Activated T-helper 1 cell treated with anti-CD3 and anti-CD28 coated beads, Interleukin-12 subunit alpha, Interleukin-12 subunit beta, Interleukin-2, Interleukin-4 antibody, amounts not matched to agents 30 ng/mL and 10 ng/mL and 1 ng/mL, durations not matched to agents 14 hours and 24 hours and 36 hours (primary cell): ENCODE results near the gene HBZ. TPM values are rescaled to one million over a fixed set of nuclear protein-coding genes. Genes with fewer than 3 reads are reported as not detected.
"Not testable (repeated sequence)": the region's sequence is repeated elsewhere in the genome, so short reads cannot be mapped to it uniquely, and the experiment has no call there.

Experiments
- DNase-seq: peaks from one replicate; pipeline ENCODE4 v3.0.0; 2021; ENCODE audit warnings: low spot score
- H3K27ac Mint-ChIP-seq: one replicate; pipeline ENCODE4 v1.8.0; 2021; ENCODE audit warnings: mild to moderate bottlenecking, mixed read lengths
- H3K27me3 Mint-ChIP-seq: one replicate; pipeline ENCODE4 v1.8.0; 2022; ENCODE audit warnings: mild to moderate bottlenecking, moderate library complexity, mixed read lengths; ENCODE audit not compliant: insufficient read depth
- H3K36me3 Mint-ChIP-seq: one replicate; pipeline ENCODE4 v1.8.0; 2021; ENCODE audit warnings: low read depth, mixed read lengths
- H3K4me1 Mint-ChIP-seq: one replicate; pipeline ENCODE4 v1.8.0; 2021; ENCODE audit warnings: low read depth, mixed read lengths
- H3K4me3 Mint-ChIP-seq: one replicate; pipeline ENCODE4 v1.8.0; 2021; ENCODE audit warnings: mild to moderate bottlenecking, moderate library complexity, mixed read lengths
- H3K9me3 Mint-ChIP-seq: one replicate; pipeline ENCODE4 v1.8.0; 2021; ENCODE audit warnings: mixed read lengths
- intact Hi-C: fragments of 100-400 bp; cut with micrococcal nuclease; formaldehyde crosslinking; loops from one replicate; pipeline ENCODE4 v1.15.1; 2024
- total RNA-seq: library from RNA; stranded (reverse); gene quantifications from 2 replicates; pipeline ENCODE4 v1.2.3, GENCODE V29; 2022

Gene HBZ
- total RNA-seq, 1 donor from 2014 or later, result not detected

DNA sequence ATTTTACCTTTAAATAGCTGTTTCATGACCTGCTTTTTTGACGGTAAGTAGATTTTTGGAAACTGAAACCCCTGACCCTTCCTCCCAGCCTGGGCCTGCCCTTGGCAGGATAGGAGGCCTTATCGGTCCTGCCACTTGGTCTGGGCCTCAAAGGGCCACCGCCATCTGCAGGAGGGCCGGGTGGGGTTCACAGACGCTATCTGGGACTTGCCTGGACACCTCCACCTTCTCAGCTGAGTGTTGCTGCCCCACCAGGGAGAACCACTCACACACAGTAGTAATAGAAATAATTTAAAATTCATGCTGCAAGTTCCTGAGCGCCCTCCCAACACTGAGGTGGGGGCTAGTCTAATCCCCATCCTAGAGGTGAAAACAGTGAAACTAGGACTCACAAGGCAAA lies 9.4 kb upstream of the HBZ start:
- H3K4me1 Mint-ChIP-seq, result no peaks in the 10 kb centered on the region
- H3K36me3 Mint-ChIP-seq, result no peaks in the 10 kb centered on the region
- no peak overlapping the region for H3K4me3 Mint-ChIP-seq
- DNase-seq, result no peak
- no peaks in the 10 kb centered on the region for H3K9me3 Mint-ChIP-seq
- H3K27ac Mint-ChIP-seq, result no peak overlapping the region
- H3K27me3 Mint-ChIP-seq, result peaks cover 13% of the 10 kb centered on the region
- intact Hi-C loops, result no loop called here

DNA sequence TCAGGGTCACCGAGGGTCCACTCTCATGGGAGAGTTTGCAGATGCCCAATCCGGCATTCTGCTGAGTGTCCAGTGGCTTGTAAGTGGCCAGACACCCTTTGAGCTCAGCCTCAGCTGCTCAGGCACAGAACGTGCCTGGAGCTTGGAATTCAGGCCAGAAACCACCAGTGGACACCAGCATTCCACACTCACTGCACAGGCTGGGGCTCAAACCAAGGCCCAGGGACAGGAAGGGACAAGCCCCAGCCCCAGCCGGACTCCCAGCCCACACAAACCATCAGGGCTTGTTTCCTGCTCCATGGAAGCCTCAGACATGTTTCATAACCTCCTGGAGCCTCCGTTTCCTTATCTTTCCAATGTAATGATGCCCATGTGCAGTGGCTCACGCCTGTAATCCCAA lies 9.0 kb upstream of the HBZ start:
- H3K4me1 Mint-ChIP-seq, result no peaks in the 10 kb centered on the region
- H3K27me3 Mint-ChIP-seq, result peaks cover 13% of the 10 kb centered on the region
- H3K27ac Mint-ChIP-seq, result no peak overlapping the region
- H3K4me3 Mint-ChIP-seq, result no peak overlapping the region
- intact Hi-C loops, result no loop called here
- H3K36me3 Mint-ChIP-seq, result no peaks in the 10 kb centered on the region
- DNase-seq, result no peak
- H3K9me3 Mint-ChIP-seq, result no peaks in the 10 kb centered on the region

DNA sequence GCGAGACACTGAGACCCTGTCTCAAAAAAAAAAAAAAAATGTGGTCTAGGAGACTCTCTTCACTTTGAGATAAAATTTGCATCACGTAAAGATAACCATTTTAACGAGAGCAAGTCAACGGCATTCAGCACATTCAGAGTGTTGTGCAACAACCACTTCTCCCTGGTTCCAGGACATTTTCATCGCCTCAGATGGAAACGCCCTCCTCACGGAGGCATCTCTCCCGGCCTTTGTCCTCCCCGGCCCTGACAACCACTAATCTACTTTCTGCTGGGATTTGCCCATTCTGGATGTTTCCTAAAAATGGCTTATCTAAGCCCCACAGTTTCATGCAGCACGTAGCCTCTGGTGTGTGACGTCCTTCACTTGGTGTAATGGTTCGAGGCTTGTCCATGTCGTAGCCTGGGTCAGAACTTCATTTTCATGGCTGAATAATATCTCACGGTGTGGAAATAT lies 7.6 kb upstream of the HBZ start:
- Mint-ChIP-seq H3K27me3 (peaks cover 21% of the 10 kb centered on the region), H3K36me3 (no peaks in the 10 kb centered on the region), H3K9me3 (no peaks in the 10 kb centered on the region), H3K4me1 (no peaks in the 10 kb centered on the region), H3K27ac (no peak overlapping the region), H3K4me3 (no peak overlapping the region)
- no peak for DNase-seq
- intact Hi-C loops, result no loop called here

- Mint-ChIP-seq H3K4me3 (no peak overlapping the region), H3K27me3 (peaks cover 29% of the 10 kb centered on the region), H3K27ac (no peak overlapping the region), H3K4me1 (no peaks in the 10 kb centered on the region), H3K36me3 (no peaks in the 10 kb centered on the region), H3K9me3 (no peaks in the 10 kb centered on the region)
- no peak for DNase-seq
- intact Hi-C loops, result no loop called here
Observed at GRCh38 chr16:146646-147045, 5.8 kb upstream of the HBZ start.

DNA sequence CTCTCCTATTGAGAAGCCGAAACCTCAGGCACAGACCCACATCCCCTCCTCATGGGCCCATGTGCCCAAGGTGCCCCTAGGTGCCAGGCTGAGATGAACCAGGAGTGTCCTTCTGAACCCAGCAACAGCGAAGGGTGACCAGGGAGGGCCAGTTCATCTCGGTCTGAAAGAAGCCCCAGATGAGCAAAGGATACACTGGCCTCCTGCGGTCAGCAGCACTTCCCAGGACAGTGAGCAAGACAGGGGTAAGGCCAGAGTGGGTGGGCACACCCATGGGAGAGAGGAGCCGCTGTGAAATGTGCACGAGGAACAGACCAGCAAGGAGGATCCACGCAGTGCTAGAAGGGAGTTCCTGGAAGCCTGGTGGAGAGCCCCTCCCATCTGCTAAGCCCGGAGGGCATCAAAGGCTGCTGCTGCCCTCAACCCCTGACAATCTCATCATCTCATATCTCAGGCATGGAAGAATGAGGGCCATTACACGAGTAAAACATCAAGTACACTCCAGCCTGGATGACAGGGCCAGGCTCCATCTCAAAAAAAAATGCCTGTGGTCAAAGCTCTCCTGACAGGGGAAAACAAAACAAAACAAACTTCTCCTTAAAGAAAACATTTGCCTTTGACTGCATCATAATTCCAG lies 3.3 kb upstream of the HBZ start:
- Mint-ChIP-seq H3K4me1 (no peaks in the 10 kb centered on the region), H3K27ac (no peak overlapping the region)
- DNase-seq, result no peak

GRCh38 chr16:153129-153521 lies 681 bp downstream of the HBZ start:
- DNase-seq, intact Hi-C loops, H3K36me3 Mint-ChIP-seq, H3K9me3 Mint-ChIP-seq, H3K27ac Mint-ChIP-seq, H3K4me3 Mint-ChIP-seq, H3K4me1 Mint-ChIP-seq: not testable (repeated sequence)
- H3K27me3 Mint-ChIP-seq, result peaks cover 44% of the 10 kb centered on the region

More for the DNA sequence above, 3.3 kb upstream of the HBZ start:
- Mint-ChIP-seq H3K36me3 (no peaks in the 10 kb centered on the region), H3K4me3 (no peak overlapping the region), H3K27me3 (peaks cover 34% of the 10 kb centered on the region), H3K9me3 (no peaks in the 10 kb centered on the region)
- intact Hi-C loops, result no loop called here

- not testable (repeated sequence) for H3K4me3 Mint-ChIP-seq
Observed at GRCh38 chr16:153550-154216, 1.2 kb downstream of the HBZ start.

GRCh38 chr16:154217-155030 lies 2.0 kb downstream of the HBZ start:
- no peaks in the 10 kb centered on the region for H3K9me3 Mint-ChIP-seq
- peak overlapping the region; percentile 10 for H3K27ac Mint-ChIP-seq
- intact Hi-C loops, result loop anchor here (2.0 kb wide), 1 partner anchor 14 kb away; no protein-coding TSS in a partner anchor
- H3K4me3 Mint-ChIP-seq, result peak overlapping the region; percentile 55
- H3K27me3 Mint-ChIP-seq, result peaks cover 44% of the 10 kb centered on the region
- no peaks in the 10 kb centered on the region for H3K36me3 Mint-ChIP-seq
- DNase-seq, result no peak
- peaks cover 6% of the 10 kb centered on the region for H3K4me1 Mint-ChIP-seq

More at GRCh38 chr16:153550-154216, 1.2 kb downstream of the HBZ start:
- peaks cover 46% of the 10 kb centered on the region for H3K27me3 Mint-ChIP-seq
- H3K36me3 Mint-ChIP-seq, DNase-seq, H3K4me1 Mint-ChIP-seq, H3K9me3 Mint-ChIP-seq, H3K27ac Mint-ChIP-seq: not testable (repeated sequence)
- intact Hi-C loops, result loop anchor here (2.0 kb wide), 1 partner anchor 13 kb away; no protein-coding TSS in a partner anchor

GRCh38 chr16:155031-155398 lies 2.6 kb downstream of the HBZ start:
- Mint-ChIP-seq H3K9me3 (no peaks in the 10 kb centered on the region), H3K4me3 (peak overlapping the region; percentile 55), H3K4me1 (peaks cover 6% of the 10 kb centered on the region), H3K36me3 (no peaks in the 10 kb centered on the region), H3K27me3 (peaks cover 40% of the 10 kb centered on the region), H3K27ac (peak overlapping the region; percentile 10)
- DNase-seq, result no peak
- intact Hi-C loops, result loop anchor here (2.0 kb wide), 1 partner anchor 14 kb away; no protein-coding TSS in a partner anchor

DNA sequence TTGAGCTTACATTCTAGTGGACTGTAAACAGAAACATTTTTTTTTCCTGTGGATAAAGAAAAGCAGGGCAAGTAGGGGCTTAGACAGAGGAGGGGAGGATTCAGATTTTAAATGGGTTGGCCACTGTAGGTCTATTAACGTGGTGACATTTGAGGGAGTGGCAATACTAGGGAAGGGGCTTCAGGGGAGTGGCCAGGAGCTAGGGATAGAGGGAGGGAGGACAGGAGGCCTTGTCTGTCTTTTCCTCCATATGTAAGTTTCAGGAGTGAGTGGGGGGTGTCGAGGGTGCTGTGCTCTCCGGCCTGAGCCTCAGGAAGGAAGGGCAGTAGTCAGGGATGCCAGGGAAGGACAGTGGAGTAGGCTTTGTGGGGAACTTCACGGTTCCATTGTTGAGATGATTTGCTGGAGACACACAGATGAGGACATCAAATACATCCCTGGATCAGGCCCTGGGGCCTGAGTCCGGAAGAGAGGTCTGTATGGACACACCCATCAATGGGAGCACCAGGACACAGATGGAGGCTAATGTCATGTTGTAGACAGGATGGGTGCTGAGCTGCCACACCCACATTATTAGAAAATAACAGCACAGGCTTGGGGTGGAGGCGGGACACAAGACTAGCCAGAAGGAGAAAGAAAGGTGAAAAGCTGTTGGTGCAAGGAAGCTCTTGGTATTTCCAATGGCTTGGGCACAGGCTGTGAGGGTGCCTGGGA lies 6.8 kb downstream of the HBZ start:
- Mint-ChIP-seq H3K4me1 (peaks cover 6% of the 10 kb centered on the region), H3K36me3 (no peaks in the 10 kb centered on the region), H3K4me3 (no peak overlapping the region), H3K9me3 (no peaks in the 10 kb centered on the region), H3K27ac (no peak overlapping the region), H3K27me3 (peaks cover 40% of the 10 kb centered on the region)
- DNase-seq, result no peak
- intact Hi-C loops, result no loop called here

DNA sequence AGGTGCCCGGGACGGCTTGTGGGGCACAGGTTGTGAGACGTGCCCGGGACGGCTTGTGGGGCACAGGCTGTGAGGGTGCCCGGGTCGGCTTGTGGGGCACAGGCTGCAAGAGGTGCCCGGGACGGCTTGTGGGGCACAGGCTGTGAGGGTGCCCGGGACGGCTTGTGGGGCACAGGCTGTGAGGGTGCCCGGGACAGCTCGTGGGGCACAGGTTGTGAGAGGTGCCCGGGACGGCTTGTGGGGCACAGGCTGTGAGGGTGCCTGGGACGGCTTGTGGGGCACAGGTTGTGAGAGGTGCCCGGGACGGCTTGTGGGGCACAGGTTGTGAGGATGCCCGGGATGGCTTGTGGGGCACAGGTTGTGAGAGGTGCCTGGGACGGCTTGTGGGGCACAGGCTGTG lies 7.8 kb downstream of the HBZ start:
- H3K4me3 Mint-ChIP-seq, DNase-seq, H3K36me3 Mint-ChIP-seq, H3K9me3 Mint-ChIP-seq, H3K27ac Mint-ChIP-seq, H3K4me1 Mint-ChIP-seq, intact Hi-C loops: not testable (repeated sequence)
- H3K27me3 Mint-ChIP-seq, result peaks cover 33% of the 10 kb centered on the region

- Mint-ChIP-seq H3K4me3 (no peak overlapping the region), H3K9me3 (no peaks in the 10 kb centered on the region), H3K27ac (no peak overlapping the region), H3K4me1 (no peaks in the 10 kb centered on the region), H3K36me3 (no peaks in the 10 kb centered on the region), H3K27me3 (peaks cover 33% of the 10 kb centered on the region)
- intact Hi-C loops, result no loop called here
- DNase-seq, result no peak
Observed at GRCh38 chr16:160691-161190, 8.3 kb downstream of the HBZ start.
